Measurements from ENCODE around the gene GPR137B.
"Not testable (repeated sequence)": the region's sequence is repeated elsewhere in the genome, so short reads cannot be mapped to it uniquely, and the experiment has no call there.

The GPR137B gene

GRCh38 chr1:236172041-236172579 lies 29.8 kb downstream of the GPR137B start:
- Histone ChIP-seq H3K4me3 (ENCODE audit: low read length) (no peak overlapping the region), H3K9me3 (ENCODE audit: control insufficient read depth, low read length) (no peaks in the 10 kb centered on the region), H3K27me3 (ENCODE audit: control insufficient read depth, insufficient read depth, low read length) (no peaks in the 10 kb centered on the region), H3K9ac (ENCODE audit: low read length) (no peak overlapping the region), H3K36me3 (ENCODE audit: control insufficient read depth, insufficient read depth, low read length) (no peaks in the 10 kb centered on the region), H3K4me1 (ENCODE audit: control insufficient read depth, insufficient read depth, low read length) (no peaks in the 10 kb centered on the region)

DNA sequence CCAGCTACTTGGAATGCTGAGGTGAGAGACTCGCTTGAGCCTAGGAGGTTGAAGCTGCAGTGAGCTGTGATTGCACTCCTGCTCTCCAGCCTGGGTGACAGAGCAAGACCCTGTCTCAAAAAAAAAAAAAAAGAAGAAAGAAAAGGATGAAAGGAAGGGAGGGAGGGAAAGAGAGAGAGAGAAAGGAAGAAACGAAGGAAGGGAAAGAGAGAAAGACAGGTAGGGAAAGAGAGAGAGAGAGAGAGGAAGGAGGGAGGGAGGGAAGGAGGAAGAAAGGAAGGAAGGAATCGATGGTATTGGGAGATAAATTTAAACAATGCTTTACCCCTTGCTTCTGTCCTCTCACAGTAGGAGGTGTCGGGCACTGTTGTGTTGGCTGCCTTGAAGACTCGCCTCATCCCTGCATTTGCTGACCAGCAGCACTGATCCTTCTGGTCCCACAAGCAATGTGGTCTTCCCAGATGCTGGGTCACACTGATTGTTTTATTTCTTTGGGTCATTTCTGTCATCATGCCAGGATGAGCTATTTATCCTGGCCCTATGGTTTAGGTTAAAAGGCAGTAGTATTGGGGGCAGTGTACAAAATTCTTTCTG lies 30.9 kb downstream of the GPR137B start:
- H3K36me3 ChIP-seq (ENCODE audit: control insufficient read depth, insufficient read depth, low read length), result no peaks in the 10 kb centered on the region
- H3K27me3 ChIP-seq (ENCODE audit: control insufficient read depth, insufficient read depth, low read length), result no peaks in the 10 kb centered on the region
- no peak overlapping the region for H3K4me3 ChIP-seq (ENCODE audit: low read length)
- no peaks in the 10 kb centered on the region for H3K9me3 ChIP-seq (ENCODE audit: control insufficient read depth, low read length)
- no peak overlapping the region for H3K9ac ChIP-seq (ENCODE audit: low read length)
- no peaks in the 10 kb centered on the region for H3K4me1 ChIP-seq (ENCODE audit: control insufficient read depth, insufficient read depth, low read length)

GRCh38 chr1:236175642-236176336 lies 33.5 kb downstream of the GPR137B start:
- Histone ChIP-seq H3K9ac (ENCODE audit: low read length) (no peak overlapping the region), H3K4me1 (ENCODE audit: control insufficient read depth, insufficient read depth, low read length) (no peaks in the 10 kb centered on the region), H3K27me3 (ENCODE audit: control insufficient read depth, insufficient read depth, low read length) (no peaks in the 10 kb centered on the region), H3K4me3 (ENCODE audit: low read length) (no peak overlapping the region), H3K36me3 (ENCODE audit: control insufficient read depth, insufficient read depth, low read length) (no peaks in the 10 kb centered on the region), H3K9me3 (ENCODE audit: control insufficient read depth, low read length) (no peaks in the 10 kb centered on the region)

DNA sequence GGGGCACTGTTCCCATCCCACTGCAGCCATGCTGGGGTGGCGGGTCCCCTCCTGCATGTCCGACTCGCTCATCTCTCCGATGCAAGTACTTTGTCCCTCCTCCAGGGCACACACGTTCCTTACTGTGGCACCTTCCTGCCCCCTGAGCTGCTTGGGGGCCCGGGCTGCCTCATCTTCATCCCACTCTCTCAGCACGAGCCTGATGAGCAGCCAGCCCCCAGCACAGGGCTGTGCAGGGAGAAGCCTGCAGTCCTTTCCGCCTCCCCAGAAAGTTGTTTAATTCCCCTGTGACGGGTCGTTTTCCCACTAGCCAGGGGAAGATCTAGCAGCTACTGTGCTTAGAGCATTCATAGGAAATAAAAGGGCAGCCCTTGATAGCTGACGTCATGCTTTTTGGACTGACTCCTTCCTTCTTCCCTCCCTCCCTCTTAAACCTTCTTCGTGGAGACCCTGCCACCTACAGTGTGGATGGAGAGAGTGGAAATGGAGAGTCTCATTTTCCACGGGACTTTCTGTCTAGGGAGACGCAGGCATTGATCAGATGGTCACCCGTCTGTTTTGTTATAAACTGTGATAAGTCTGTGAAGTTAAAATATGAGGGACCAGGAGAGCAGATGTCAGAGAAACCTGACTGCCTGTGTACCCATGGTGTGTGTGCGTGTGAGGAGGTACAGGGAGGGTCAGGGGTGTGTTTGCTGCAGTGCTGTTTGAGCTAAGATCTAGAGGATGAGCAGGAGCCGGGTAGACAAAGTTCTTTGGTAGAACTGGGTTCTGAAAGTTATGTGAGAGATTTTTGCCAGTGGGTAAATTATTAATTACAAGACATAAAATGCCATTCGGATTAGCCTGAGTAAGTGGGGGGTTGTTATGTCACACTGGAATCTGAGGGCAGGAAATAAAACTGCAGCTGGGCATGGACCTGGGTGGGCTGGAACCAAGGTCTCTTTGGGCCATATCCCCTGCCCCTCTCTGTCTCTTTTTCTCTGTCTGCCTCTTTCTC lies 34.3 kb downstream of the GPR137B start:
- Histone ChIP-seq H3K9ac (ENCODE audit: low read length) (no peak overlapping the region), H3K36me3 (ENCODE audit: control insufficient read depth, insufficient read depth, low read length) (no peaks in the 10 kb centered on the region), H3K9me3 (ENCODE audit: control insufficient read depth, low read length) (no peaks in the 10 kb centered on the region), H3K27me3 (ENCODE audit: control insufficient read depth, insufficient read depth, low read length) (no peaks in the 10 kb centered on the region), H3K4me3 (ENCODE audit: low read length) (no peak overlapping the region), H3K4me1 (ENCODE audit: control insufficient read depth, insufficient read depth, low read length) (no peaks in the 10 kb centered on the region)

DNA sequence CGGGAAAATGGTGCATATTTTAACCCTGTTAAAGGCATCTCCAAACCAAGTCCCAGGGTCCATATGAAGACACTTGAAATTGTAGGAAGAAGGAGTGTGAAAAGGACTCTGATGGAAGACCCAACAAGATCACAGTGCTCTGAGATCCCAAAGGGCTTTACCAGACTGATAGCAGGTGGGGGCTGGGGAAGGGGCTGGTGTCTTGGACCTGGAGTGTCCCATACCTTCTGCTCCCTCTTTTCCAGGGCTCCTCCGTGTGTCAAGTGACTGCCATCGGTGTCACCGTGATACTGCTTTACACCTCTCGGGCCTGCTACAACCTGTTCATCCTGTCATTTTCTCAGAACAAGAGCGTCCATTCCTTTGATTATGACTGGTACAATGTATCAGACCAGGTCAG lies 37.3 kb downstream of the GPR137B start:
- no peaks in the 10 kb centered on the region for H3K27me3 ChIP-seq (ENCODE audit: control insufficient read depth, insufficient read depth, low read length)
- no peak overlapping the region for H3K4me3 ChIP-seq (ENCODE audit: low read length)
- H3K9ac ChIP-seq (ENCODE audit: low read length), result no peak overlapping the region
- no peaks in the 10 kb centered on the region for H3K36me3 ChIP-seq (ENCODE audit: control insufficient read depth, insufficient read depth, low read length)
- H3K4me1 ChIP-seq (ENCODE audit: control insufficient read depth, insufficient read depth, low read length), result no peaks in the 10 kb centered on the region
- H3K9me3 ChIP-seq (ENCODE audit: control insufficient read depth, low read length), result no peaks in the 10 kb centered on the region

GRCh38 chr1:236181059-236181458 lies 38.7 kb downstream of the GPR137B start:
- H3K36me3 ChIP-seq (ENCODE audit: control insufficient read depth, insufficient read depth, low read length), result no peaks in the 10 kb centered on the region
- no peaks in the 10 kb centered on the region for H3K9me3 ChIP-seq (ENCODE audit: control insufficient read depth, low read length)
- no peaks in the 10 kb centered on the region for H3K4me1 ChIP-seq (ENCODE audit: control insufficient read depth, insufficient read depth, low read length)
- H3K4me3 ChIP-seq (ENCODE audit: low read length), result no peak overlapping the region
- H3K27me3 ChIP-seq (ENCODE audit: control insufficient read depth, insufficient read depth, low read length), result no peaks in the 10 kb centered on the region
- no peak overlapping the region for H3K9ac ChIP-seq (ENCODE audit: low read length)

DNA sequence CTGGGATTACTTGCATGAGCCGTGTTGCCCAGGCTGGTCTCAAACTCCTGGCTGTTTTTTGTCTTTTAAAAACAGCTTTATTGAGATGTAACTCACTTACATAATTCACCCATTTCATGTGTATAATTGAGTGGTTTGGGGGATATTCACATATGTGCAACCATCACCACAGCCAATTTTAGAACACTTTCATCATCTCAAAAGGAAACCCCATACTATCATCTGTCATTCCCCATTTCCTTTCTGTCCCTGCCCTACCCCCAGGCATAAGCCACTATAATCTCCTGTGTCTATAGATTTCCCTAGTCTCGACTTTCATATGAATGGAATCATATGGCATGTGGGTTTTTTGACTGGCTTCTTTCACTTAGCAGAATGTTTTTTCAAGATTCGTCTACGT lies 43.3 kb downstream of the GPR137B start:
- Histone ChIP-seq H3K4me3 (ENCODE audit: low read length) (no peak overlapping the region), H3K4me1 (ENCODE audit: control insufficient read depth, insufficient read depth, low read length) (no peaks in the 10 kb centered on the region), H3K27me3 (ENCODE audit: control insufficient read depth, insufficient read depth, low read length) (no peaks in the 10 kb centered on the region), H3K9me3 (ENCODE audit: control insufficient read depth, low read length) (no peaks in the 10 kb centered on the region), H3K9ac (ENCODE audit: low read length) (no peak overlapping the region), H3K36me3 (ENCODE audit: control insufficient read depth, insufficient read depth, low read length) (no peaks in the 10 kb centered on the region)

DNA sequence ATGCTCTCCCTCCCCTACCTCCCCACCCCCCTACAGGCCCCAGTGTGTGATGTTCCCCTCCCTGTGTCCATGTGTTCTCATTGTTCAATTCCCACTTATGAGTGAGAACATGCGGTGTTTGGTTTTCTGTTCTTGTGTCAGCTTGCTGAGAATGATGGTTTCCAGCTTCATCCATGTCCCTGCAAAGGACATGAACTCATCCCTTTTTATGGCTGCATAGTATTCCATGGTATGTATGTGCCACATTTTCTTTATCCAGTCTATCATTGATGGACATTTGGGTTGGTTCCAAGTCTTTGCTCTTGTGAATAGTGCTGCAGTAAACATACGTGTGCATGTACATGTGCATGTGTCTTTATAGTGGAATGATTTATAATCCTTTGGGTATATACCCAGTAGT lies 44.1 kb downstream of the GPR137B start:
- H3K9ac ChIP-seq (ENCODE audit: low read length); H3K4me1 ChIP-seq (ENCODE audit: control insufficient read depth, insufficient read depth, low read length); H3K27me3 ChIP-seq (ENCODE audit: control insufficient read depth, insufficient read depth, low read length); H3K4me3 ChIP-seq (ENCODE audit: low read length); H3K36me3 ChIP-seq (ENCODE audit: control insufficient read depth, insufficient read depth, low read length); H3K9me3 ChIP-seq (ENCODE audit: control insufficient read depth, low read length): not testable (repeated sequence)

GRCh38 chr1:236188084-236188483 lies 45.7 kb downstream of the GPR137B start:
- H3K27me3 ChIP-seq (ENCODE audit: control insufficient read depth, insufficient read depth, low read length); H3K9me3 ChIP-seq (ENCODE audit: control insufficient read depth, low read length); H3K4me1 ChIP-seq (ENCODE audit: control insufficient read depth, insufficient read depth, low read length); H3K9ac ChIP-seq (ENCODE audit: low read length); H3K36me3 ChIP-seq (ENCODE audit: control insufficient read depth, insufficient read depth, low read length); H3K4me3 ChIP-seq (ENCODE audit: low read length): not testable (repeated sequence)

- no peak overlapping the region for H3K9ac ChIP-seq (ENCODE audit: low read length)
- no peak overlapping the region for H3K4me3 ChIP-seq (ENCODE audit: low read length)
- no peaks in the 10 kb centered on the region for H3K27me3 ChIP-seq (ENCODE audit: control insufficient read depth, insufficient read depth, low read length)
- H3K4me1 ChIP-seq (ENCODE audit: control insufficient read depth, insufficient read depth, low read length), result no peaks in the 10 kb centered on the region
- no peaks in the 10 kb centered on the region for H3K9me3 ChIP-seq (ENCODE audit: control insufficient read depth, low read length)
- H3K36me3 ChIP-seq (ENCODE audit: control insufficient read depth, insufficient read depth, low read length), result no peaks in the 10 kb centered on the region
Observed at GRCh38 chr1:236193184-236193583, 50.8 kb downstream of the GPR137B start.

GRCh38 chr1:236200925-236201324 lies 58.6 kb downstream of the GPR137B start:
- Histone ChIP-seq H3K4me3 (ENCODE audit: low read length) (no peak overlapping the region), H3K9ac (ENCODE audit: low read length) (no peak overlapping the region), H3K4me1 (ENCODE audit: control insufficient read depth, insufficient read depth, low read length) (no peaks in the 10 kb centered on the region), H3K36me3 (ENCODE audit: control insufficient read depth, insufficient read depth, low read length) (no peaks in the 10 kb centered on the region), H3K27me3 (ENCODE audit: control insufficient read depth, insufficient read depth, low read length) (no peaks in the 10 kb centered on the region), H3K9me3 (ENCODE audit: control insufficient read depth, low read length) (no peaks in the 10 kb centered on the region)

GRCh38 chr1:236201786-236202185 lies 59.4 kb downstream of the GPR137B start:
- no peaks in the 10 kb centered on the region for H3K36me3 ChIP-seq (ENCODE audit: control insufficient read depth, insufficient read depth, low read length)
- H3K9ac ChIP-seq (ENCODE audit: low read length), result no peak overlapping the region
- H3K27me3 ChIP-seq (ENCODE audit: control insufficient read depth, insufficient read depth, low read length), result no peaks in the 10 kb centered on the region
- H3K9me3 ChIP-seq (ENCODE audit: control insufficient read depth, low read length), result no peaks in the 10 kb centered on the region
- H3K4me1 ChIP-seq (ENCODE audit: control insufficient read depth, insufficient read depth, low read length), result no peaks in the 10 kb centered on the region
- H3K4me3 ChIP-seq (ENCODE audit: low read length), result no peak overlapping the region

Data from mucosa of stomach (tissue), 1 donor.